ENCODE measurements around the gene ANKRD60.

DNA sequence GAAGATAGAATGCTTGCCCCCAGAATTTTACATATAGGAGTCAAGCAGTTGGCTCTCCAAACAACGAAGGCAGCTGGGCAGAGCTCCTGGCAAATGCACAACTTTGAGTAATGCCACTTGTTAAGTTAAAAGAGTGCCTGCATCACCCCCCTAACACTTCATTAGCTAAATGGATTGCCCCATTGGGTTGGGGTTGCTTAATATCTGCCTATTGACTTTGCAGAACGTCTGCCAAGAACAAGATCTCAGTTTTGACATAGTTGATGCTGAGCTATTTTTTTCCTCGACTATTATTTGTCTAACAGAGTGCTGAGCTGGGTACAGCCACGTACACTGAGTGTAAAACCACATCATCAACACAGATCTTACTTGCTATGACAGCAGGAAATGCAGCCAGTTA, 12.1 kb downstream of the ANKRD60 start:
- TF ChIP-seq POLR2A (IDR thresholded peaks at IDR 0.05; ENCODE audit: low read depth, low read length) = no peak
- TF ChIP-seq, protein P1, sequence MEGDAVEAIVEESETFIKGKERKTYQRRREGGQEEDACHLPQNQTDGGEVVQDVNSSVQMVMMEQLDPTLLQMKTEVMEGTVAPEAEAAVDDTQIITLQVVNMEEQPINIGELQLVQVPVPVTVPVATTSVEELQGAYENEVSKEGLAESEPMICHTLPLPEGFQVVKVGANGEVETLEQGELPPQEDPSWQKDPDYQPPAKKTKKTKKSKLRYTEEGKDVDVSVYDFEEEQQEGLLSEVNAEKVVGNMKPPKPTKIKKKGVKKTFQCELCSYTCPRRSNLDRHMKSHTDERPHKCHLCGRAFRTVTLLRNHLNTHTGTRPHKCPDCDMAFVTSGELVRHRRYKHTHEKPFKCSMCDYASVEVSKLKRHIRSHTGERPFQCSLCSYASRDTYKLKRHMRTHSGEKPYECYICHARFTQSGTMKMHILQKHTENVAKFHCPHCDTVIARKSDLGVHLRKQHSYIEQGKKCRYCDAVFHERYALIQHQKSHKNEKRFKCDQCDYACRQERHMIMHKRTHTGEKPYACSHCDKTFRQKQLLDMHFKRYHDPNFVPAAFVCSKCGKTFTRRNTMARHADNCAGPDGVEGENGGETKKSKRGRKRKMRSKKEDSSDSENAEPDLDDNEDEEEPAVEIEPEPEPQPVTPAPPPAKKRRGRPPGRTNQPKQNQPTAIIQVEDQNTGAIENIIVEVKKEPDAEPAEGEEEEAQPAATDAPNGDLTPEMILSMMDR (conservative IDR thresholded peaks at IDR 0.05; ENCODE audit: low read depth, low read length) = no peak
- TF ChIP-seq RCOR1 (IDR thresholded peaks at IDR 0.05; ENCODE audit: insufficient replicate concordance, low read length) = no peak
- TF ChIP-seq SMC3 (IDR thresholded peaks at IDR 0.05; ENCODE audit: low read depth, low read length) = no peak
- TF ChIP-seq, protein P2, sequence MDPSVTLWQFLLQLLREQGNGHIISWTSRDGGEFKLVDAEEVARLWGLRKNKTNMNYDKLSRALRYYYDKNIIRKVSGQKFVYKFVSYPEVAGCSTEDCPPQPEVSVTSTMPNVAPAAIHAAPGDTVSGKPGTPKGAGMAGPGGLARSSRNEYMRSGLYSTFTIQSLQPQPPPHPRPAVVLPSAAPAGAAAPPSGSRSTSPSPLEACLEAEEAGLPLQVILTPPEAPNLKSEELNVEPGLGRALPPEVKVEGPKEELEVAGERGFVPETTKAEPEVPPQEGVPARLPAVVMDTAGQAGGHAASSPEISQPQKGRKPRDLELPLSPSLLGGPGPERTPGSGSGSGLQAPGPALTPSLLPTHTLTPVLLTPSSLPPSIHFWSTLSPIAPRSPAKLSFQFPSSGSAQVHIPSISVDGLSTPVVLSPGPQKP (IDR thresholded peaks at IDR 0.05; ENCODE audit: borderline replicate concordance, low read depth, low read length) = no peak
- TF ChIP-seq CEBPB (IDR thresholded peaks at IDR 0.05; ENCODE audit: low read depth, low read length) = 0 out of 2 replicates have a peak, but pooled peaks have one; percentile 33
- no peak for TF ChIP-seq RAD21 (IDR thresholded peaks at IDR 0.05; ENCODE audit: low read length)
- TF ChIP-seq NFE2L2 (IDR thresholded peaks at IDR 0.05; ENCODE audit: low read depth, low read length) = no peak
- TF ChIP-seq MAZ (IDR thresholded peaks at IDR 0.05; ENCODE audit: borderline replicate concordance, low read depth, low read length) = no peak

Measured in IMR-90 (cell line).